Nephron progenitor cell (in vitro differentiated cells): Measurements from ENCODE around the gene MGRN1.

Experiments used
- DNase-seq: peaks from one replicate; pipeline ENCODE4 v3.0.0; 2021
- H3K27ac Mint-ChIP-seq: 2 replicates; pipeline ENCODE4 v1.8.0; 2021; ENCODE audit warnings: mild to moderate bottlenecking, moderate library complexity, mixed read lengths
- H3K27me3 Mint-ChIP-seq: 2 replicates; pipeline ENCODE4 v1.8.0; 2021; ENCODE audit warnings: mild to moderate bottlenecking, low read depth, mixed read lengths; ENCODE audit not compliant: poor library complexity
- H3K36me3 Mint-ChIP-seq: 2 replicates; pipeline ENCODE4 v1.8.0; 2021; ENCODE audit warnings: low read depth, mixed read lengths
- H3K4me1 Mint-ChIP-seq: 2 replicates; pipeline ENCODE4 v1.8.0; 2021; ENCODE audit warnings: mixed read lengths
- H3K4me3 Mint-ChIP-seq: 2 replicates; pipeline ENCODE4 v1.8.0; 2021; ENCODE audit warnings: mild to moderate bottlenecking, moderate library complexity, mixed read lengths
- H3K9me3 Mint-ChIP-seq: 2 replicates; pipeline ENCODE4 v1.8.0; 2021; ENCODE audit warnings: mild to moderate bottlenecking, moderate library complexity, mixed read lengths
- CTCF ChIP-seq: fragments of 200-600 bp; sonication (generic); IDR thresholded peaks from 2 replicates; pipeline ENCODE4 v1.5.0; 2021; ENCODE audit warnings: antibody characterized with exemption

Gene MGRN1

DNA sequence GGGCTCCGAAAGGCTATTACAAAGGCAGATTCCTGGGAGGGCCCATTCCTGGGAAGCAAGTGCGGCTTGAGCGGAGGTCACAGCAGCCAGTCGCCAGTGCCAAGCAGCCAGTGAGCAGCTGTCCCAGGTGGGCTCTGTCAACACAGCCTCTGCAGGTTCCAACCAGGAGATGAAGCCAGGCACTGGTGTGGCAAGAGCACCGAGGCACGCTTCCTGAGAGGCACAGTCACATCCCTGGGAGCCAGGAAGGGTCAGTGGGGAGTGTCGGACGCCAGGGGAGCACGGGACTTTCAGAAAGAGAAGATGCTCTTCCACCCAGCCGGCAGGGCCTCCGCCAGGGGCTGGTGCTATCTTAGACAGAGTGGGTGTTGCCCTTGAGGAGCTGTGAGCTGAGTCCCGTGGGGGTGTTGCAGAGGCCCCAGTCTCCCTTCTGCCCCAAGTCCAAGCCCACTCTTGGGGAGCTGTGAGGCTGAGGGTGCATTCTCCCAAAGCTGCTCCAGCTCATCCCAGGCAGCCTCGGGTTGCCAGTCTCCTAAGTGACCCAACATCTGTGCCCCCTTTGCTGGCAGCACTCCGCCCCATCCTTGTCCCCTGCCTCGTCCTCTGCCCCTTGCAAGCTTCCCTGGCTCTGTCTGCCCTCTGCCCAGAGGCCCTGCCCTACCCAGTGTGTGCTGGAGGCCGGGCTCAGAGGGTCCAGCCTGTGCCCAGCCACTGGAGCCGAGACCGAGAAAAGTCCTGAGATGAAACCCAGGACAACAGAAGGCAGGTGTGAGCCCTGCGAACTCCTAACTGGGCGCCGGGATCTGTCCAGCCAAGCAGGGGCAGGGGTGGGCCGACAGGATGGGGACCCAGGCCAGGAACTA is 16.6 kb upstream of the MGRN1 start:
- Mint-ChIP-seq H3K27me3 (no peaks in the 10 kb centered on the region), H3K27ac (no peak overlapping the region), H3K36me3 (no peaks in the 10 kb centered on the region), H3K9me3 (no peaks in the 10 kb centered on the region), H3K4me3 (no peak overlapping the region), H3K4me1 (peaks cover 13% of the 10 kb centered on the region)
- no peak for DNase-seq
- no peak for TF ChIP-seq CTCF

GRCh38 chr16:4608704-4608980 is 16.0 kb upstream of the MGRN1 start:
- no peaks in the 10 kb centered on the region for H3K36me3 Mint-ChIP-seq
- no peak for DNase-seq
- no peaks in the 10 kb centered on the region for H3K9me3 Mint-ChIP-seq
- H3K27me3 Mint-ChIP-seq, result no peaks in the 10 kb centered on the region
- H3K4me3 Mint-ChIP-seq, result no peak overlapping the region
- no peak for TF ChIP-seq CTCF
- H3K27ac Mint-ChIP-seq, result no peak overlapping the region
- peaks cover 15% of the 10 kb centered on the region for H3K4me1 Mint-ChIP-seq

DNA sequence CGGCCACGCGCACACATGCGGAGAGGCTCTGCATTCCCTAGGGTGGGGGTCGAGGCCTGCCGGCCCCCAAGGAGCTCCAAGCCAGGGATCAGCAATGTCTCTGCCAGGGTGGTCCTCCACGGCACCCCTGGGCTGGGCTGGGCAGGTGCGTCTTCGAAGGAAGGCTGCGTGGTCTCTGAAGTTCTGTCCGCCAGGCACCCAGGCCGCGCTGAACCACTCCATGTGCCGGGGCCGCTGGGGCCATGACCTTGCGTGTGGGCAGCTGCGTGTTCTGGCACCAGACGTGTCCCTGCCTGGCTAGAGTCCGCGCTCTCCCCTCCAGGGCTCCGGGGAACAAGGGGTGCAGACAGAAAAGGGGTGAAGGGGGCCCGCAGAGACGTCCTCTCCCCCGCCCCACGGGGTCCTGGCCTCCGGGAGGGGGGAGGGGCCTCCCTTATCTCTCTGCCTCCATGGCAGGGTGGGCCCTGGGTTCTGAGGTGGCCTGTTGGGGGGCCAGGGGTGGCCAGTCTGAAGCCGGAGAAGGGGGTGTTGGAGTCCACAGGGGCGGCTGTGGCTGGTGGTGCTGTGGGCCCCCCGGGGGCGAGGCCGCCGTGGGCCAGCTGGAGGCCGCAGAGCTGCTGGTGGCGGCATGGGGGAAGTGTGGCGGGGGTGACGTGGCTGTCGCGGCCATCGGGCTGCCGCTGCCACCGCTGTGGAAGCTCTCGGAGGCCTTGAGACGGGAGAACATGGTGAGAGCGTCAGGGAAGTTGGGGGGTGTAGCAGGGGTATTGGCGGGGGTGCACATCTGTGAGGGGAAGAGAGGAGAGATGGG is 15.2 kb upstream of the MGRN1 start:
- Mint-ChIP-seq H3K9me3 (no peaks in the 10 kb centered on the region), H3K27ac (no peak overlapping the region)

GRCh38 chr16:4610011-4611005 is 14.3 kb upstream of the MGRN1 start:
- no peak for TF ChIP-seq CTCF
- Mint-ChIP-seq H3K9me3 (no peaks in the 10 kb centered on the region), H3K27ac (no peak overlapping the region), H3K4me1 (peaks cover 15% of the 10 kb centered on the region), H3K27me3 (no peaks in the 10 kb centered on the region), H3K36me3 (no peaks in the 10 kb centered on the region), H3K4me3 (no peak overlapping the region)
- DNase-seq, result no peak

More for the DNA sequence above, 15.2 kb upstream of the MGRN1 start:
- DNase-seq, result no peak
- no peak for TF ChIP-seq CTCF
- Mint-ChIP-seq H3K4me3 (no peak overlapping the region), H3K36me3 (no peaks in the 10 kb centered on the region), H3K4me1 (peaks cover 15% of the 10 kb centered on the region), H3K27me3 (no peaks in the 10 kb centered on the region)

GRCh38 chr16:4611337-4612021 is 13.1 kb upstream of the MGRN1 start:
- no peak for DNase-seq
- no peak overlapping the region for H3K27ac Mint-ChIP-seq
- no peak overlapping the region for H3K4me3 Mint-ChIP-seq

More at GRCh38 chr16:4611337-4612021, 13.1 kb upstream of the MGRN1 start:
- no peaks in the 10 kb centered on the region for H3K9me3 Mint-ChIP-seq
- no peaks in the 10 kb centered on the region for H3K36me3 Mint-ChIP-seq
- H3K4me1 Mint-ChIP-seq, result peaks cover 23% of the 10 kb centered on the region
- no peaks in the 10 kb centered on the region for H3K27me3 Mint-ChIP-seq
- no peak for TF ChIP-seq CTCF
